ENCODE measurements around the gene AMBN. TPM values are rescaled to one million over a fixed set of nuclear protein-coding genes. Genes with fewer than 3 reads are reported as not detected.

AMBN gene
- total and polyA plus RNA-seq, 2 experiments from 2014 or later = not detected

DNA sequence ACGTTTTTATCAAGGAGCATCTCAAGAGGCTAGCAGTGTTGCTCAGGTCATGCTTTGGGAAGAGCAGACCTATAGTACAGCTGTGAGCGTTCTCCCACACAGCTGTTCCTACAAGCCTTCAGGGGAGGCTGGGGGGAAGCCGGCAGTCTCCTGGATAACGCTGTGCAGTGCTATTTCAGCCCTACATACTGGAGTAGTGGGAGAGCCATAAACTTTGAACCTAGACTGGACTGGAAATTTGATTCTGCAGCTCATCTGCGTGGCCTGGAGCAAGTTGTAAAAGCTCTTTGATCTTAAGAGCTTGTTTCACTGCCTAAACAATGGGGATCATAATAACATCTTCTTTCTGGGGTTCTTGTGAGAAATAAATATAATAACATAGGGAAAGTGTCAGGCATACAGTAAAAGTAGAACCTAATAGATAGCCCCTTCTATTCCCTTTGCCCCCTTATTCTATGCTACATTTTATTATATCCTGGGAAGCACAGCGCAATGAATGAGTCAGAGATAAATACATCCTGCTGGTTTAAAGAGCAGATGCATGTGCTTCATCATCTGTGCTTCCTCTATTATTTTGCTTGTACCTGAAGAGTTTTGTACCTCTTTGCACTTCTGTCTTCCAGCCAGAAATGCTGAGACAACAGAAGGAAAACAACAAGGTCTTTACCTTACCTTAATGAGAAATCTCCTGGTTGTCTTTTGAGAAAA is 14.7 kb upstream of the AMBN start:
- Mint-ChIP-seq H3K36me3 (ENCODE audit: low read depth) (no peaks in the 10 kb centered on the region), H3K27me3 (ENCODE audit: insufficient read depth, low read depth, poor library complexity) (peaks cover 2% of the 10 kb centered on the region), H3K4me3 (no peak overlapping the region), H3K4me1 (no peaks in the 10 kb centered on the region), H3K9me3 (peaks cover 3% of the 10 kb centered on the region; the same call in 1 of the 3 replicates), H3K27ac (no peak overlapping the region)
- ATAC-seq = no peak
- Histone ChIP-seq H3K79me2 (replicated peaks; ENCODE audit: insufficient read depth) (no peaks in the 10 kb centered on the region), H3K4me3 (no peak overlapping the region), H3K4me1 (ENCODE audit: insufficient read depth) (no peaks in the 10 kb centered on the region), H3K9me2 (ENCODE audit: insufficient read depth) (peaks cover 4% of the 10 kb centered on the region; the same call in 1 of the 2 replicates), H3K27ac (ENCODE audit: low read depth) (no peak overlapping the region), H4K20me1 (replicated peaks; ENCODE audit: insufficient read depth) (no peaks in the 10 kb centered on the region), H2AFZ (no peak overlapping the region), H3K4me2 (no peak overlapping the region), H3K27me3 (ENCODE audit: insufficient read depth) (no peaks in the 10 kb centered on the region), H3K36me3 (ENCODE audit: insufficient read depth) (no peaks in the 10 kb centered on the region), H3F3A (replicated peaks; ENCODE audit: low read depth) (no peaks in the 10 kb centered on the region)
- no peak for TF ChIP-seq STAT1 (IDR thresholded peaks at IDR 0.05; ENCODE audit: unreplicated experiment)
- TF ChIP-seq, protein P1, sequence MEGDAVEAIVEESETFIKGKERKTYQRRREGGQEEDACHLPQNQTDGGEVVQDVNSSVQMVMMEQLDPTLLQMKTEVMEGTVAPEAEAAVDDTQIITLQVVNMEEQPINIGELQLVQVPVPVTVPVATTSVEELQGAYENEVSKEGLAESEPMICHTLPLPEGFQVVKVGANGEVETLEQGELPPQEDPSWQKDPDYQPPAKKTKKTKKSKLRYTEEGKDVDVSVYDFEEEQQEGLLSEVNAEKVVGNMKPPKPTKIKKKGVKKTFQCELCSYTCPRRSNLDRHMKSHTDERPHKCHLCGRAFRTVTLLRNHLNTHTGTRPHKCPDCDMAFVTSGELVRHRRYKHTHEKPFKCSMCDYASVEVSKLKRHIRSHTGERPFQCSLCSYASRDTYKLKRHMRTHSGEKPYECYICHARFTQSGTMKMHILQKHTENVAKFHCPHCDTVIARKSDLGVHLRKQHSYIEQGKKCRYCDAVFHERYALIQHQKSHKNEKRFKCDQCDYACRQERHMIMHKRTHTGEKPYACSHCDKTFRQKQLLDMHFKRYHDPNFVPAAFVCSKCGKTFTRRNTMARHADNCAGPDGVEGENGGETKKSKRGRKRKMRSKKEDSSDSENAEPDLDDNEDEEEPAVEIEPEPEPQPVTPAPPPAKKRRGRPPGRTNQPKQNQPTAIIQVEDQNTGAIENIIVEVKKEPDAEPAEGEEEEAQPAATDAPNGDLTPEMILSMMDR (conservative IDR thresholded peaks at IDR 0.05; ENCODE audit: low read depth in 2 of 2) = no peak
- TF ChIP-seq POLR2AphosphoS5 (IDR thresholded peaks at IDR 0.05; ENCODE audit: low read depth) = no peak
- TF ChIP-seq, protein P2, sequence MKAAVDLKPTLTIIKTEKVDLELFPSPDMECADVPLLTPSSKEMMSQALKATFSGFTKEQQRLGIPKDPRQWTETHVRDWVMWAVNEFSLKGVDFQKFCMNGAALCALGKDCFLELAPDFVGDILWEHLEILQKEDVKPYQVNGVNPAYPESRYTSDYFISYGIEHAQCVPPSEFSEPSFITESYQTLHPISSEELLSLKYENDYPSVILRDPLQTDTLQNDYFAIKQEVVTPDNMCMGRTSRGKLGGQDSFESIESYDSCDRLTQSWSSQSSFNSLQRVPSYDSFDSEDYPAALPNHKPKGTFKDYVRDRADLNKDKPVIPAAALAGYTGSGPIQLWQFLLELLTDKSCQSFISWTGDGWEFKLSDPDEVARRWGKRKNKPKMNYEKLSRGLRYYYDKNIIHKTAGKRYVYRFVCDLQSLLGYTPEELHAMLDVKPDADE (IDR thresholded peaks at IDR 0.05) = no peak
- TF ChIP-seq NANOG (IDR thresholded peaks at IDR 0.05; ENCODE audit: borderline replicate concordance) = no peak
- no peak for TF ChIP-seq EZH2phosphoT487 (IDR thresholded peaks at IDR 0.05; ENCODE audit: unreplicated experiment)
- no peak for TF ChIP-seq EZH2 (IDR thresholded peaks at IDR 0.05; ENCODE audit: low read depth, unreplicated experiment)
- TF ChIP-seq, protein P3, sequence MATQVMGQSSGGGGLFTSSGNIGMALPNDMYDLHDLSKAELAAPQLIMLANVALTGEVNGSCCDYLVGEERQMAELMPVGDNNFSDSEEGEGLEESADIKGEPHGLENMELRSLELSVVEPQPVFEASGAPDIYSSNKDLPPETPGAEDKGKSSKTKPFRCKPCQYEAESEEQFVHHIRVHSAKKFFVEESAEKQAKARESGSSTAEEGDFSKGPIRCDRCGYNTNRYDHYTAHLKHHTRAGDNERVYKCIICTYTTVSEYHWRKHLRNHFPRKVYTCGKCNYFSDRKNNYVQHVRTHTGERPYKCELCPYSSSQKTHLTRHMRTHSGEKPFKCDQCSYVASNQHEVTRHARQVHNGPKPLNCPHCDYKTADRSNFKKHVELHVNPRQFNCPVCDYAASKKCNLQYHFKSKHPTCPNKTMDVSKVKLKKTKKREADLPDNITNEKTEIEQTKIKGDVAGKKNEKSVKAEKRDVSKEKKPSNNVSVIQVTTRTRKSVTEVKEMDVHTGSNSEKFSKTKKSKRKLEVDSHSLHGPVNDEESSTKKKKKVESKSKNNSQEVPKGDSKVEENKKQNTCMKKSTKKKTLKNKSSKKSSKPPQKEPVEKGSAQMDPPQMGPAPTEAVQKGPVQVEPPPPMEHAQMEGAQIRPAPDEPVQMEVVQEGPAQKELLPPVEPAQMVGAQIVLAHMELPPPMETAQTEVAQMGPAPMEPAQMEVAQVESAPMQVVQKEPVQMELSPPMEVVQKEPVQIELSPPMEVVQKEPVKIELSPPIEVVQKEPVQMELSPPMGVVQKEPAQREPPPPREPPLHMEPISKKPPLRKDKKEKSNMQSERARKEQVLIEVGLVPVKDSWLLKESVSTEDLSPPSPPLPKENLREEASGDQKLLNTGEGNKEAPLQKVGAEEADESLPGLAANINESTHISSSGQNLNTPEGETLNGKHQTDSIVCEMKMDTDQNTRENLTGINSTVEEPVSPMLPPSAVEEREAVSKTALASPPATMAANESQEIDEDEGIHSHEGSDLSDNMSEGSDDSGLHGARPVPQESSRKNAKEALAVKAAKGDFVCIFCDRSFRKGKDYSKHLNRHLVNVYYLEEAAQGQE (IDR thresholded peaks at IDR 0.05; ENCODE audit: unreplicated experiment) = no peak
- DNase-seq (ENCODE audit: low spot score) = no peak

DNA sequence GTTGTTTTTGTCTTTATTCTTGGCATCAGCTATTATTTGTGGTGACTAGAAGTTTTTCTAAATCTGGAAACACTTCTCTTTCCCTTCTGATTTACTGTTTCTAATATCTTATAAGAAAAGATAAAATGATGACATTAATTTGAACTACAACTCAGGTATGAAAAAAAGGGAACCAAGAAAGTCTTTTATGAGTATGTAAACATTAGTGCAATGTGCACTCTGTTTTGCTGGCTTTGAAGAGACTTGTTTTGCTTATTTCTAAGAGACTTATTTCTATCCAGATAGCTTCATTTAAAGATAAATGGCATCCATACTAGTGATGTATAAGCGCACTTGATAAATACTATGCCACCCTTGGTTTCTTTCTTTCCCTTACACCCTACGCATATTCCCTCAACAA is 10.1 kb upstream of the AMBN start:
- Histone ChIP-seq H2AFZ (no peak overlapping the region), H3K27ac (ENCODE audit: low read depth) (no peak overlapping the region), H3F3A (replicated peaks; ENCODE audit: low read depth) (no peaks in the 10 kb centered on the region), H3K9me2 (ENCODE audit: insufficient read depth) (no peaks in the 10 kb centered on the region), H4K20me1 (replicated peaks; ENCODE audit: insufficient read depth) (no peaks in the 10 kb centered on the region), H3K36me3 (ENCODE audit: insufficient read depth) (no peaks in the 10 kb centered on the region), H3K4me2 (no peak overlapping the region), H3K4me3 (no peak overlapping the region), H3K27me3 (ENCODE audit: insufficient read depth) (no peaks in the 10 kb centered on the region), H3K4me1 (ENCODE audit: insufficient read depth) (no peaks in the 10 kb centered on the region), H3K79me2 (replicated peaks; ENCODE audit: insufficient read depth) (no peaks in the 10 kb centered on the region)
- DNase-seq (ENCODE audit: low spot score) (no peak), ATAC-seq (no peak)
- no peak overlapping the region for H3K4me3 Mint-ChIP-seq
- H3K36me3 Mint-ChIP-seq (ENCODE audit: low read depth) = no peaks in the 10 kb centered on the region
- H3K27ac Mint-ChIP-seq = no peak overlapping the region
- H3K27me3 Mint-ChIP-seq (ENCODE audit: insufficient read depth, low read depth, poor library complexity) = peaks cover 1% of the 10 kb centered on the region
- no peaks in the 10 kb centered on the region for H3K4me1 Mint-ChIP-seq
- H3K9me3 Mint-ChIP-seq = no peaks in the 10 kb centered on the region
- TF ChIP-seq ZNF331 (CRISPR knock-in tag; IDR thresholded peaks at IDR 0.05; ENCODE audit: low read depth) = no peak
- TF ChIP-seq, protein P1 (conservative IDR thresholded peaks at IDR 0.05; ENCODE audit: low read depth in 2 of 2) = no peak
- TF ChIP-seq POLR2AphosphoS5 (IDR thresholded peaks at IDR 0.05; ENCODE audit: low read depth) = no peak
- no peak for TF ChIP-seq JUNB (IDR thresholded peaks at IDR 0.05; ENCODE audit: unreplicated experiment)
- TF ChIP-seq EZH2 (IDR thresholded peaks at IDR 0.05; ENCODE audit: low read depth, unreplicated experiment) = no peak
- no peak for TF ChIP-seq EZH2phosphoT487 (IDR thresholded peaks at IDR 0.05; ENCODE audit: unreplicated experiment)
